ENCODE measurements around the gene MOK.
"Not testable (repeated sequence)": the region's sequence is repeated elsewhere in the genome, so short reads cannot be mapped to it uniquely, and the experiment has no call there.

Gene MOK

GRCh38 chr14:102246071-102246470 is 58.9 kb downstream of the MOK start:
- no peak for DNase-seq

GRCh38 chr14:102243795-102244194 is 61.2 kb downstream of the MOK start:
- not testable (repeated sequence) for DNase-seq

DNA sequence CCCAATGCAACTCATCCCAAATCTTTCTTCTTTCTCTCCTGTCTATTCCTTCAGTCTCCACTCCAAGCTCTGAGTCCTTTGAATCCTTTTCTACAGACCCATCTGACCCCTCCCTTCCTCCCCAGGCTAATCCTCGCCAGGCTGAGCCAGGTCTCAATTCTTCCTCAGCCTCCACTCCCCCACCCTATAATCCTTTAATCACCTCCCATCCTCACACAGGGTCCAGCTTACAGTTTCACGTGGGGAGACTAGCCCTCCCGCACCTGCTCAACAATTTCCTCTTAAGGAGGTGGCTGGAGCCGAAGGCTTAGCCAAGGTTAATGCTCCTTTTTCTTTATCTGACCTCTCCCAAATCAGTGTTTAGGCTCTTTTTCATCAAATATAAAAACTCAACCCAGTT is 63.8 kb downstream of the MOK start:
- no peak for DNase-seq

GRCh38 chr14:102240481-102240880 is 64.5 kb downstream of the MOK start:
- not testable (repeated sequence) for DNase-seq

- DNase-seq, result no peak
Observed at GRCh38 chr14:102239231-102239630, 65.7 kb downstream of the MOK start.

DNA sequence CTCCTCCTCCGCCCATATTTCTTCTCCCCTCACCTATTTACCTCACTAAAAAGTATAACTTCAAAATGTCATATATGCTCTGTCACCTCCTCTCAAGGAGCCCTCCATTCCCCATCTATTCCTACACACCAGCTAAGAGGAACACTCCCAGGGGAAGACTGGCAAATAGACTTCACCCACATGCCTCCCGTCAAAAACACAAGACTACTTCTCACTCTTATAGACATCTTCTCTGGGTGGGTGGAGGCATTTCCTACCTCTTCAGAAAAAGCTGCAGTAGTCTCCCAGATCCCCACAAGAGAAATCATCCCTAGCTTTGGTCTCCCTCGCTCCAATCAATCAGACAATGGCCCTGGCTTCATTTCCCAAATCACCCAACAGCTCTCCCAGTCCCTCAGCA is 66.2 kb downstream of the MOK start:
- DNase-seq, result no peak

DNA sequence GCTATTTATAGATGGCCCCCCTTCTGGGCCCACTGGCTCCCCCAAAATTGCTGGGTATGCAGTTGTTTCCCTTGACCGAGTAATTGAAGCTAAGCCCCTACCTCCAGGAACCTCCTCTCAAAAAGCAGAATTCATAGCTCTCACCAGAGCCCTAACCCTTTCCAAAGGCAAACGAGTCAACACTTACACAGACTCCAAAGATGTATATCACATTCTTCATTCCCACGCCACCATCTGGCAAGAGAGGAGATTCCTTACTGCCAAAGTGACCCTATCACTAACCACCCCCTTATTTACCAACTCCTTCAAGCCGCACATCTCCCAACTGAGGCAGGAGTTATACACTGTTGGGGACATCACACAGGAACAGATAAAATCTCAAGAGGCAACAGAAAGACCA is 66.8 kb downstream of the MOK start:
- no peak for DNase-seq

DNA sequence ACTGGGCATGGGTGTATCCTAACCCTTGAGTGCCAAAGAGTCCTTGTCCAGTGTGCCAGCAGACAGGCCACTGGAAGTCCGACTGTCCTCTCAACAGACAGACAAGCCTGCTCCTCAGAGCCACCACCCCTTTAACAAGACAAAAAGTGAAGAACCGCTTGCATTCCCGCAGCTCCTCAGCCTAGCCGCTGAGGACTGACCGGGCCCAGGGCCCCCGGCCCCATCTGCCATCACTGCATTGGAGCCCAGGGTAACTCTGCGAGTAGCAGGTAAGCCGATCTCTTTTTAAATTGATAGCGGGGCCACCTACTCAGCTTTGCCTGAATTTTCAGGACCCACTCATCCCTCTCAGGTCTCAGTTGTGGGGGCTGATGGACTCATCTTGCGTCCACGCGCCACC is 68.9 kb downstream of the MOK start:
- no peak for DNase-seq

DNA sequence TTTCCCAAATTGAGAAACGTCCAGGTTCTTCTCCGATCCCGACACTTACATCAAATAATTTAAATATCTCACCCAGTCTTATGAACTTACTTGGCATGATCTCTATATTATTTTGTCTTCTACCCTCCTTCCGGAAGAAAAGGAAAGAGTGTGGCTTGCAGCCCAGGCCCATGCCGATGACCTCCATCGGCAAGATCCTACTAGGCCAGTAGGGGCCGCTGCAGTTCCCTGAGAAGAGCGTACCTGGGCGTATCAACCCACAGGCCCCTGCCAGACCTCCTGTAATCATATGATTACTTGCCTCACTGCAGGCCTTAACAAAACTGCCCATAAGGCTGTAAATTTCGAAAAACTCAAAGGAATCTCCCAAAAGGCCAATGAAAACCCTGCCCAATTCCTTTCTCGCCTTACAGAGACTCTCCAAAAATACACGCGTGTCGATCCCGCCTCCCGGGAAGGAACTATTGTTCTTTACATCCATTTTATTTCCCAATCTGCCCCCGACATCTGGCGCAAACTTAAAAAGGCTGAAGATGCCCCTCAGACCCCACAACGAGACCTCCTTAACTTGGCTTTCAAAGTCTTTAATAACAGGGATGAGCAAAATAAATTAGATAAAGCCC is 69.6 kb downstream of the MOK start:
- peak; percentile 48 to 63 for DNase-seq

DNA sequence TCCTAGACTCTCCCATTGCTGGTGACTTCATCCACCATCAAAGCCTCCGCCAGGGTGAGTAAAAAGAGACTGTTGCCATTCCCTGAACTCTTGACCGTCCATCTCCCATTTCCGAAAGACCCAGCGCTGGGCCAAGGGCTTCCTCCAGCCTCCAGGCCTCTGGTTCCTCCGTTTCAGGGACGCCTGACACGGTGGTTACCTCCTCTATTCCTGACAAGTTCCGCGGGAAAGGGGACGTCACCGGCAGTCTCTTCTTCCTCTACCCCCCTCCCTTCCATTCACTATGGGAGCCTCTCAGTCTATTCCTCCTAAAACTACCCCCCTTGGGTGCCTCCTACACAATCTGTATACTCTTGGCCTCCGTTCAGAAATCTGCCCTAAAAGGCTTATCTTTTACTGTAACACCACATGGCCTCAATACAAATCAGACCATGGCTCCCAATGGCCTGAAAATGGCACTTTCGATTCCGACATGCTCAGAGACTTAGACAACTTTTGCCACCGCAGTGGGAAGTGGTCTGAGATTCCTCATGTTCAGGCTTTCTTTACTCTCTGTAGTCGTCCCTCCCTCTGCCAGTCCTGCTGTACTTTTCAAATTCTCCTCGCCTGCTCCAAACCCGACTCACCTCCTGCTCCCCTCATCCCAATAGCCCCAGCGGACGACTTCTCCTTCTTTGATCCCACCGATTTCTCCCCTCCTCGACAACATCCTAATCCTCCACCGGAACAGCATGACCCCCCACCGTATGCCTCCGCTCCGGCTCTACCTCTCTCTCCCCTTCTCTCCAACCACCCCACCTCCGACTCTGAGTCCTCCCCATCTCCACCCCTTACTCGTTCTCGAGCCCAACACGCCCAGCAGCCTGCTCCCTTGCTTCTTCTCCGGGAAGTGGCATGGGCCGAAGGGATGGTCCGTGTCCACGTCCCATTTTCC is 70.4 kb downstream of the MOK start:
- DNase-seq, result no peak

- no peak for DNase-seq
Observed at GRCh38 chr14:102233081-102233480, 71.9 kb downstream of the MOK start.

GRCh38 chr14:102232348-102232625 is 72.7 kb downstream of the MOK start:
- DNase-seq, result no peak

GRCh38 chr14:102231476-102232347 is 73.3 kb downstream of the MOK start:
- DNase-seq, result no peak

DNA sequence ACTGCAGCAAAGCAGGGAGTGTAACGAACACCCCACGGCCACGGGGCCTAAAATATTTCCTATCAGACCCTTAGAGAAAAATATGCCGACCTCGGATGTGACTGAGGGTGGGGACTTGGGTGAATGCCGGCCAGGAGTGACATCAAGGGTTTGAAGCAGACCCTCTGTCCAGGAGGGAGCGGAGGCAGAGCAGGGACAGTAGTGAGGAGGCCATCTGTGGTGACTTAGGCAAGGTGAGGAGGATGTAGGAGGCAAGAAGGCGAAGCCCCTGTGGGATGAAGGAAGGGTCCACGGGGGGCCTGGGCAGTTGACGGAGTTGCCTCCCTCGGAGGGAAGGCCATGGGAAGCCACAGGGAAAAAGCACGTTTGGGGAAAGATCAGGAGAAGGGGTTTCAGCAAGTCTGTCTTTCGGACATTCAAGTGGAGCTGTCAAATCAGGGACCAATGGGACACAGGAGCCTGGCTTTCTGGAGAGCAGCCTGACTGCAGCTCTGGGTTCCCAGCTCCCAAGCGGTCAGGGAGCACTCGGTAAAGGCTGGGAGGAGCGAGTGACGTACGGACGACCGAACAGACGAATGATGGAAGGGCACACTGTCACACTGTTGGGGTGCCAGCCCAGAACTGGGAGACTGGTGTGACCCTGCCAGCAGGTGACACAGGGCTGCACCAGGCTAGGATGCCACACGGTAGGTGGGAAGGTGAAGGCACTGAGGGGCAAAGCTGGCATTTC is 74.3 kb downstream of the MOK start:
- no peak for DNase-seq

DNA sequence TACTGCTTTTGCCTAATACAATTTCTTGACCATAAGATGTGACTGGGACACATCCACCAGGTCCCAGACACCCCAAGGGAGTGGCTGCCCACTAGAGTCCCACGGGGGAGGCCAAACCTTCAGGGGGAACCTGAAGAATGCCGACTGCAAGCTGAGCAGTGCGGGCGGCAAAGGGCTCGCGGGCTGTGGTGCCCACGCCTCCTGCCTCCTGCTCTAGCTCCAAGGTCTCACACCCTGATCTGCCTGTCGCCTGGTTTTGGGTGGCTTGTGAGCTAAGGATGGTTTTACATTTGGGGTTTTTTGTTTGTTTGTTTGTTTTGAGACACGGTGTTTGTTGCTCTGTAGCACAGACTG is 75.2 kb downstream of the MOK start:
- no peak for DNase-seq

- DNase-seq, result no peak
Observed at GRCh38 chr14:102229071-102229738, 75.8 kb downstream of the MOK start.

GRCh38 chr14:102227184-102227964 is 77.6 kb downstream of the MOK start:
- DNase-seq, result no peak

DNA sequence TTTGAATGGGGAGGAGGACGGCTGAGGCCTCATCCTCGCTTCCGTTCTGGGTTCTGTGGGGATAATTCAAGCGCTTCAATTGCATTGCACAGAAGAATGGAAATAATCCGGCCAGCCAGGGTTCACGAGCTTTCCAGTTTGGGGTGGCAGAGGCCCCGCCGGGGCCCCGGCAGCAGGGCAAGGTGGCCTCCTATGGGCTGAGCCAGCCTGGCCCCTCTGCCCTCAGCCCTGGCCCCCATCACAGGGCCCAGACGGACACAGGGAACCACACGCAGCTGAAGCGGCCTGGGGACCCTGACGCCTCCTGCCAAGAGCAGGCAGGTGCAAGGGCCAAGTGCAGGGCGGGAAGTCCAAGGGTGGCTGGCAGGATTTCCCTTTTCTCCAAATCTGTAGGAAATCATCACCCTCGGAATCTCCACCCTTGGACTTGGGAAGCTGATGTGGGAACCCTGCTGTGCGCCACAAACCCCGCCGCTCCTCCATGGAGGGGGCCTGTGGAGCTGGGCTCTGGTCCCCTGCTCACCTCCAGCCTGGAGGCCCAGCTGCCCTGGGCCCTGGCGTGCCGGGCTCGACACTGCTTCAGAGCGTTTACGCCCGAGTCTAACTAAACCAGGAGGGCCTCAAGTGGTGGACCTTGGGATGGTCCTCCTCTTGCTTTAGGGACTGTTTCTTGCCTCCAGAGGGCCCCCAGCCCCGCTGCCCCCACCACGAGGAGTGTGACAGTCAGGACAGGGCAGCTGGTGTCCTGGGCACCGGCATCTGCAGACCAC is 78.4 kb downstream of the MOK start:
- no peak for DNase-seq

GRCh38 chr14:102225936-102226335 is 79.0 kb downstream of the MOK start:
- DNase-seq, result no peak

GRCh38 chr14:102225386-102225785 is 79.6 kb downstream of the MOK start:
- no peak for DNase-seq

GRCh38 chr14:102223682-102224081 is 81.3 kb downstream of the MOK start:
- DNase-seq, result no peak

Data from inflammatory macrophage (primary cell).